SK-N-DZ (cell line): ENCODE results near the gene SPTA1.

Experiments
- DNase-seq: peaks from one replicate; pipeline ENCODE4 v3.0.0-alpha.2; 2015; ENCODE audit warnings: low spot score

Gene SPTA1

DNA sequence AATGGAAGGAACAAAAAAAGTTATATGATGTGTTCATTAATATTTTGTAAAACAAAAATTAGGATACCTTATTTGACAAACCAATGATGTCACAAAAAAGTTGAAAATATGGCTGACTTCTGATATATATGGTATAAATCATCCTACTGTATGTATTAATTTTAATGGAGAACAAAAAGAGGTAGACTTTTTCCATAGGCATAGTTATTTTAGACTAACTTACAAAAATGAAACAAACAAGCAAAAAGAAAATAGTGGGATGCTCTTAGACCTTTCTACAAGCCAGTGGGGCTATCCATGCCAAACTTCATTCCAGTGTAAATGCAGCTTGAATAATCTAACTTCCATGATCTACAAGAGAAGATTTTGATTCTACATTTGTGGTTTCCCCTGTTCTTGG, 522 bp upstream of the SPTA1 start:
- DNase-seq: no peak

DNA sequence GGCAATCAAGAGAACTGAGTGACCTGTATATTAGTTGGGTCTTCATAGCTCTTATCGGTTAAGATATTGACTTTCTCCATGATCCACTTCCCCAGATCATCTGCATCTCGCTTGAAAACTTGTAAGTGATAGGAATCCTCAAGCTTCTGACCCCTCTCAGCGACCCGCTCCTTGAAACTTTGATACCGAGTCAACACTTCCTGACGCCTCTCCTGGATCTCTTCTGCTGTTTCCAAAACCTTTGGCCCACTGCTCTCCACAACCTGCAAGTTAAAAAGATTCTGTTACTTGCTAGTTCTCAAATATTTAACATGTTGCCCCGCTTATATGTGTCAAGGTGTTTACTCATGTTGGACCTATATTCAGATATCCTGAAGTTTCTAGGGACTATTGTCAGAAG, 1.4 kb downstream of the SPTA1 start:
- no peak for DNase-seq

DNA sequence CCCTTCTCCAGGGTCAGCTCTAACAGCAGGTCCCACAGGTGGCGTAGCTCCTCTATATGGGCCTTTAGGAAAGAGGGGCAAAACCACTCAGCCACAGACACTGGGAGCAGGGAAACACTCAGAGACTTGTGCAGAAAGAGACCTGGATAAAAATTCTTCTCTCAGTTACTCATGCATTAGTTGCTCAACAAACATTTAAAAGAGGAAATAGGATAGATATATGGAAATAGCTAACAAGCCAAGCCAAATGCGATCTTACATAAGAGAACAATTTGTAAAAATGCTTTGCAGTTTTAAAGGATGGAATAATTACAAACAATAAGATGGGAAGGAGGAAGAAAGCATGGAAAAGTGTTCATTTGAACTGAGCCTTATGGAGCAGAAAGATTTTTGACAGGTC, 4.9 kb downstream of the SPTA1 start:
- DNase-seq: no peak

DNA sequence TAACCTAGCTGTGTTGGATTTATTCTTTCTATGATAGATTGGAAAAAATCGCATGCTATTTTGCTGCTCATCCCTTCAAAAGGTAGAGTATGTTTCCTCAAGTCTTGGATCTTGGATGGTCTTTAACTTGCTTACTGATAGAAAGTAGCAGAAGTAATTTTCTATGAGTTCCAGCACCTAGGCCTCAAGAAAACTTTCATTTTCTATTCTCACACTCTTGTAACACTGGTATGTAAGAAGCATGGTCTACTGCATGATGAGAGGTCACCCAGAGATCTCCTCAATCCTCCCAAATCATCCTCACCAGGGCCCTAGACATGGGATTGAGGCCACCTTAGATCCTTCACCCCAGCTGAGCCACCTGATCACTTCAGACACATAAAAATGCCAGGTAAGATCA, 7.2 kb downstream of the SPTA1 start:
- no peak for DNase-seq

DNA sequence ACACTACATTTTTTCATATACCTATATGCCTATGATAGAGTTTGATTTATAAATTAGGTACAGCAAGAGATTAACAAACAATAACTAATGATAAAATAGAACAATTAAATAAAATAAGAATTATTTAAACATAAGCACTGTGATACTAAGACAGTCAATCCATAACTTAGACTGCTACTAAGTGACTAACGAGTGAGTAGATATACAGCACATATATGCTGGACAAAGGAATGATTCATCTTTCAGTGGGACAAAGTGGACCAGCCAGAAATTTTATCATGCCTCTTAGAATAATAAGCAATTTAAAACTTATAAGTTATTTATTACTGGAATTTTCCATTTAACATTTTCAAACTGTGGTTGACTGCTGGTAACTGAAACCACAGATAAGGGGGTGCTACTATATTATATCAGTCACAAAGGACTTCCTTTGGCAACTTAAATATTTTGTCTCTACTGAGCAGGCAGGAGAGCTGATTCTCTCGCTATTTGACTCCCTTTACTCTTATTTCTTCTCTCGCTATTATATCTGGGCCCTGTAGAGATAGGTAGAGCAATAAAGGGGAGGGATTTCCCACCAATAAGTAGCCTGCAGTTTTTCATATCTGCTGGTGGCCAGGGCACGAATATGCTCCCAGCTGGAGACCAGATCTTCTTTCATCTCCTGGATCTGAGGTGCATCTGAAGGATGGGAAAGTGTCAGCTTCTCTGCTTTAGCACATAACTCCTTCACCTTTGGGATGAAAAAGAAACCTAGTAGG, 10.8 kb downstream of the SPTA1 start:
- DNase-seq: no peak

DNA sequence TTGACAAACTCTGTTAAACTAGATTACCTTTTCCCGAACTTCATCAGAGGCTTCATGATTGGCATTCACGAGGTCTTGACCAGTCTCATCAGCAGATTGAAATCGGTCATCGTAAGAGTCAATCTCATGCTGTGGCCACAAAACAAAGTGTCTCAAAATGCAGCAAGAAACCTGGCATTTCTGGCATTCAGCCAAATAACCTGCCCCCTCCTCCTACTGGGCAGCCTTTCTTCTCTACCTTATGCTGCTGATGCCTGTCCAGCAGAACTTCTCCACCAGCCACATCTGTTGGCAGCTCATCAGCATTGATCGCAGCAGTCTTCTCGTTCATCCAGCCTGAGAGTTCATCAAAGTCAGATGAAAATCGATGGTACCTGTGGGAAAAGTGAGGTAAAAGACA, 12.2 kb downstream of the SPTA1 start:
- DNase-seq: no peak

DNA sequence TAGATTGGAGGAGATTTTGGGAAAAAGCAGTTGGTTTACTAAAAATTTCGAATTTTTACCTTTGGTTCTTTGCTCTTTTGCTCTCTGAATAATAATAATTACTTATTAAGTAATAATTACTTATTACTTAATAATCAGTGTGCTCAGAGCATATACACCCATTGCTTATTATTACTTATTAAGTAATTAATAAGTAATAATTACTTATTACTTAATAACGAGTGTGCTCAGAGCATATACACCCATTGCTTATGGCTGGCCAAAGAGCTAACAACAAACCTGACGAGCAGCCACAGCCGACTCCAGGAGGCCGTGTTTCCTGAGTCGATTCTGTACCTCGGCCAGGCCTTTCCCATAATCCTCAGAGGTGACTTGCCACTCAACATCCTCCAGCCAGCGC, 20.5 kb downstream of the SPTA1 start:
- DNase-seq: no peak

DNA sequence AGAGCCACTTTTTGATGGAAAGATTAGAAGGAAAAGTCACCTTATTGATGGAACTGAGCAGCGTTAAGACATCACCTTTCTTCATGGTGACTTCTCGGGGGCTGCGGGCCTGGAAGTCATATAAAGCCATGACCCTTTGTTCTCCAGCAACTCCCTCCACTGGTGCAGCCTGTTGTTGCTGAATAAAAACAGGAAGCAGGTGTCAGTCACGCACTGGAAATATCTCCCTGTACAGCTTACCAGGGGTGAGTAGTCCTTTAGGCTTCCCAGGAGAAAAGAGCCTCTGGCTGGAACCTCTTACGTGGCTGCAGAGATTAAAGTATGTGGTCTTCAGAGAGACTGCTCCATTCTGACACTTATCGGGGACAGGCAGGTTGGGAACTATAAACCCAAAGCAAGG, 31.9 kb downstream of the SPTA1 start:
- DNase-seq: no peak

DNA sequence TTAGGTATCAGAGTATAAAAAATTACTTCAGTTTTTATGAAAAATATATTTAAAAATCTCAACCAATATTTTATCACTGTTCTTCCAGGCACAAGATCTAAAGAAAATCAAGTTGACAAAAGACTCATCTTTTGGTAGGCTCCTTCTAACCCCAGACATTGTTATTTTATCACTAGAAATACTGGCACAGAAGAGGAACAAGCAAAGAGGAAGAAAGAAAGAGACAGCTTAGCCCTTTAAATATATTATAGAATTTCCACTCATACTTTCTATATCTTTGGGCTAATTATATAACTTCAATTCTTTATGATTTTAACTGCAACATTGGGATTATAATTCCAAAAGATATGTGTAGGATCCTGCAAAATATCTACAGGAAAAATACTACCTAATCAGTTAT, 32.4 kb downstream of the SPTA1 start:
- no peak for DNase-seq

DNA sequence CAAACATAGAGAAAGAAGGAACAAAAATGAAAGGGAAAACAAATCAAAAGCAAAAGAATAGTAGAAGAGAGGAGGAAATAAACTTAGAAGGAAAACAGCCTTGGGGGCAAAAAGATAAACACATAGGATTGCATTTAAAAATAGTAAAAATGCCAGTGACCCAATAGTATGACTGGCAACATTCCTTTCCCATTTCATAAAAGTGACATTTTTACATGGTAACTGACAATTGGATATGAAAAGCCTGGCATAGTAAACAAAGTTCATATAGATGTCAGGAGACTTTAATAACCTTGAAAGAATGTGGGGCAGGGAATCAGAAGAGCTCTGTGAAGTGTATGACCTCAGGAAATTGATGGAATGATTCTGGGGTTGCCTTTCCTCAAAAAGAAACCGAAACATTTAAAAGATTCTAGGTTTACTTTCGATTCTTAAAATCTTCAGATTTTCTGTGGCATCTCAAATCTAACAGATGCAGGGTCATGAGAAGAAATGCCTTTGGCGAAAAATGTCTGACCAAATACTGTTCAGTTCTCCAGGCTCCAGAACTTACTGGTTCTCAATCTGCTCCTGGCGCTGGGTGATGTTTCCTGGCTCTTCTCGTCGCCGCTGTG, 33.7 kb downstream of the SPTA1 start:
- no peak for DNase-seq

DNA sequence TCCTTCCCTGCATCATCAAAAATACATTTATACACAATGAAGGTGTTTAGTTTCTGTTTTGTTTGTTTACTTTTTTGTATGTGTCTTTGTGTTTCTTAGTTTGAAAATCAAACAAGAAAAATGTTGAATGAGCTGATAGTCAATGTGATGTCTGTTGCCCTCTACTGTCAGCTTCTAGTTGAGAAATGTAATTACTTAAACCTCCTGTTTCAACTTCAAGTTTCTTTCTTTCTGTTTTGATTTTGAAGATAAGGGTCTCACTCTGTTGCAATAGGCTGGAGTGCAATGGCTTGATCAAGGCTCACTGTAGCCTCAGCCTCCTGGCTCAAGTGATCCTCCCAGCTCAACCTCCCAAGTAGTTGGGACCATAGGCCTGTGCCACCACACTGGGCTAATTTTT, 37.5 kb downstream of the SPTA1 start:
- DNase-seq: no peak

DNA sequence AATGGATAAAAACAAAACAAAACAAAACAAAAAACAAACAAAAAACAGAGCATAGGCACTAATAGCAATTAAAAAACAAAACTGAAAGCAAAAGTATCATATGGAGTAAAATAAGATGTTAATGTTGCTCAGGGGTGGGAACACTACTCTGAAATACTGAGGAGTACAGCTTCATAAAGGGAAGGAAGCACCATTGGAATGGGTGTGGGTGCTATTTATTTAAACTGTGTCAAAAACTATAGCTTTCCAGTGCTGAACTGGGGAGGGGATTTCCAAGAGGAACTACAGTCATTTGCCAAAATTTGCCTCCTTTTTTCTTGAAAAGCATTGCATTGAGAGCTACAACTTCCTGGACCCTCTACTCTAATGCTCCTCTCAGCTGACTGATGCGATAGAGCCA, 40.0 kb downstream of the SPTA1 start:
- no peak for DNase-seq

DNA sequence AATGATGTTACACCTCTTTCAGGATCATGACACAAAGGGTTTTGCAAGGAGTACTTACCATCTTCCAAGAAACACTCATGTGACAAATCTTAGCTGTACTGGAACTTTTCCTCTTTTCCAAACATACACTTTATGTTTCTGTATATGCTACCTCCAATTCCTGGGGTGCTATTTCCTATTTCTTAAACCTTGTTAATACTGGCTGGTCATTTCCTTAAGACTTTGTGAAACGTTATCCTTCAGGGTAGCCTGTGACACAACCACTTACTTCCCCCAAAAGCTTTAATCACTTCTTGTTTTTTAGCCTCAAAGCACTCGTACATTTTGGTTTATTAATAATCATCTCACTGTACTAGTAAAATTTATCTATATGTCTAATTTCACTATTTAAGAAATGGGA, 42.1 kb downstream of the SPTA1 start:
- no peak for DNase-seq

DNA sequence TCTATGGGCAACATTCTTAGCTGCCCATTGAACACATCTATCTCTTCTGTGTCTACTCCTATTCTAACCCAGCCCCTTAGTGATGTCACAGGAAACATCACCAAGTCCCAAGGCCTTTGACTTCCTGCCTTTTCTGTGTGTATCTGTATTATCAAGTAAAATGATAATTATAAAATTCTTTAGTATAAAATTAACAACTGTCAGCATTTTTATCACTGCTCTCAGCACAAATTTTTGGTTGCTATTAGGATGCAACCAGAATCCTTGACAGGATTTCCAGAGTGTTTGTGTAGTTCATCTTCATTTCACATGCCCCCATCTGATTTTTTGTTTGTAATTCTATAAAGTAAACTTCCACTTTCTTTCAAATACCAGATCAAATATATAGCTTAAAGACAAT, 47.6 kb downstream of the SPTA1 start:
- DNase-seq: no peak

DNA sequence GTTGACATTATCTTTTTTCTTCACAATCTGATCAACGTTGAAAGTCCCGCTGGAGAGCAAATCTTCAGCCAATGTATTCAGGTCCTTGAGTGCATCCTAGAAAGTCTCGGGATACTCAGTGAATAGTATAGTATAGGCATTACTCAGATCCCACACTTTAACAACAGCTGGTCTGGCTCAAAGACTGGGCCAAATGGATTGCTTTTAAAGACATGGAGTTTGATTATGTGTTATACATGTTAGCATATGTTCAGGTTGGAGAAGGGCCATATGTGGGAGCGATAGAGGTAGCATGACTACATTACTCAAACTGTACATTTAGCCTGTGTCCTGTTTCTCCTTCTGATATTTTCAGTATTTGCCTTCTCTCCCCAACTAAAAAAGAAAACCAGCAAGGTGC, 48.4 kb downstream of the SPTA1 start:
- DNase-seq: no peak

DNA sequence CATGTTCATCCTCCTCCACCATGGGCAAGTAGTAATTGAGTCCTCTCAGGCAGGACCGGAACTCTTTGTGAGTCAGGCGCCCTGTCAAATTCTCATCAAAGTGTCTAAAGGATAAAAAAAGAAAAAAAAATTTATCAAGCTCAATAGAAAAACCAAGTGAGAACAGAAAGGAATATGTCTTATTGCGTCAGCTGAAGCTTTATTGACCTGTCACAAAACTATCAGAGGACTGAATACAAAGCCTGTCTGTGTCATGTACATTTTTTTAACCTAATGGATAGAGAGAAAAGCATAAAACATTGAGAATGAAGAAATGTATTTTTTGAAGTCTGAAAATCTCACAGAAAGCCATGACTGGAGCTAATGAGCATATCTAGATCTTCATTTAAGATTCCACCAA, 72.8 kb downstream of the SPTA1 start:
- no peak for DNase-seq

DNA sequence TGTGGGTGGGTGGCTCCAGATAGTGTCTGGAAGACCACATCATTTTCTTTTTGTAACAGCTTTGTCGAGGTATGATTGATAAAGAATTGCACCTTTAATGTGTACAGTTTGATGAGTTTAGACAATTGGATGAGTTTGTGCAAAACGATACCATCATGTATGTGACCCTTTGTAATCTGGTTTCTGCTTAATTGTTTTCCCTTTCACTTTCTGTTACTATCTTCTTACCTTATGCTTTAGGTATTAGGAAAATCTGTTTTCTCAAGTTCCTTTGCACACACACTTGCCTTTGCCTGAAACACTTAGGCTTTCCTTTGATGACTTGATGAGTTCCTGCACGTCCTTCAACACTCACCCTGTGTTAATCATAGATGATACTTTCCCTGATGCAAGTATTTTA, 74.6 kb downstream of the SPTA1 start:
- no peak for DNase-seq

DNA sequence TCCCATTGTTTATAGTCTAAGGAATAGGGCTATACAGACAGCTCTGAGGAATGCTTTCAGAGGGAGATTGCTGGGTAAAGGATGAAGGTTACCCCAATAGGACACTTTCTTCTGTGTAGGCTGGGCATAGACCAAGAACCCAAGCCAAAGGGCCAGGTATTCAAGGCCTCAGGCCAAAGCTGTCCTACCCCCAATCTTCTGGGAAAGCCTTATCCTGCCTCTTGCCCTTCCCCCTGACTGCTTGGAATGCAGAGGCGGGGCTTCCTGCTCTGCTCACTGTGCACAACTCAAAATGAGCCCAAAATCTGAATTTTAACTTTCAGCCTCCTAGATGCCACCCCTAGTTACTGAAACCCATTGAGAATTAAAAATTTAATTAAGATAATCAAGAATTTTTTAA, 79.2 kb downstream of the SPTA1 start:
- no peak for DNase-seq

DNA sequence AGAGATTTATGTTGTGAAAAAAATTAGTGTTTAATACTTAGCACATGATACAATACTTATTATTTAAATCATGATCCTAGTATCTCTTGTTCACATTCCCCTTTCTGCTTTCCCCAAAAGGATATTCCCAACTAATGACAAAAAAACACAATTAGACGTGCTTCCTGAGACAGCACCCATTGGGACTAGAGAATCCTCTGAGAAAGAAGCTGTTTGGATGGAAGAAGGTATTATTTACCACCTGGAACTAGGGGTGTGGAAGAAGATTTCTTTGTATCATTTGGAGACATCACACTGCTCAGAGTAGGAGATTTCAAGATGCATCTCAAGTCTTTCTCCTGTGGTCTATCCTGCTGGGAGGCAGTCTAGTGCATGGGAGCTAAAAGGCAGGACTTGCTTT, 81.5 kb downstream of the SPTA1 start, which contains the start of gene OR10Z1:
Gene OR10Z1, plus strand, starts transcription at position 301 of the 400 bp plus-strand sequence. CDS start 1,171 bp downstream, outside the sequence.
- no peak for DNase-seq

DNA sequence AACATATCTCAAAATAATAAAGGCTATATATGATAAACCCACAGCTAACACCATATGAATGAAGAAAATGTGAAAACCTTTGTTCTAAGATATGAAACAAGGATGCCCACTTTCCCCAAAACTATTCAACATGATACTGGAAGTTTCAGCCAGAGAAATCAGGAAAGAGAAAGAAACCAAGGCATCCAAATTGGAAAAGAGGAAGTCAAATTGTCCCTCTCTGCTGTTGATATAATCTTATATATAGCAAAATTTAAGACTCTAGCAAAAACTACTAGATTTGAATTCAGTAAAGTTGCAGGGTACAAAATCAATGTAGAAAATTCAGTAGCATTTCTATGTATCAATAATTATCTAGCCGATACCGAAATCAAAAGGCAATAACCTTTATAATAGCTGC, 85.8 kb downstream of the SPTA1 start:
- DNase-seq: no peak

DNA sequence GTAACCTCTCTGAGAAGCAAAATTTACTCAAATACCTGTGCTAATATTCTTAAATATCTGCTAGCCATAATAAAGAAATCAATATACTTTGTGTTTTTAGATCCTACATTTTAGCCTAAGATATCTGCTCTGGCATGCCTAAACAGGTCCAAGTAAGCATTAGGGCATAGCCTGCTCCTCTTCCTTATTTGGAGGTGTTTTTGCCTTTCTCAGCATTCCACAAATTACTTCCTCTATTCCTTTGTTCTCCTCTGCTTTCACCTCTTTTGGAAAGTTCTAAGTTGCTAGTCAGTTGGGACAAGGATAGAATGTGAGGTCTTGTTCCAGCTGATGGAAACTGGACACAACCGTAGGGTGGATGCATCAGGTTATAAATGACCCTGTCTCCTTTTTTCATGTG, 99.6 kb downstream of the SPTA1 start:
- DNase-seq: no peak

DNA sequence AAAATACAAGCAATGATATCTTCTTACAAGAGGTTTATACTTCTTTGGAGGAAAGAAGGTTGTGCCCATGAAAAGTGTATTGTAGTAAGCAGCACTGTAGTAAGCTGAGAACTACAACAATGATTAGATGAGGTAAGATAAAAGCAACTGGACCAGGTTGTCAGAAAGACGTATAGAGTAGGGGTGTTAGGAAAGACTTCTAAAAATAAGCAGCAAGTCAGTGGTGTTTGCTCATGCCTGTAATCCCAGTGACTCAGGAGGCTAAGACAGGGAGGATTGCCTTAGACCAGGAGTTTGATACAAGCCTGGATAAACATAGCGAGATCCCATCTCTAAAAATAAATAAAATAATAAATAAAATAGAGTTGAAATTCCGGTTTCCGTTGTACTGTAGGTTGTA, 102.6 kb downstream of the SPTA1 start:
- DNase-seq: no peak

DNA sequence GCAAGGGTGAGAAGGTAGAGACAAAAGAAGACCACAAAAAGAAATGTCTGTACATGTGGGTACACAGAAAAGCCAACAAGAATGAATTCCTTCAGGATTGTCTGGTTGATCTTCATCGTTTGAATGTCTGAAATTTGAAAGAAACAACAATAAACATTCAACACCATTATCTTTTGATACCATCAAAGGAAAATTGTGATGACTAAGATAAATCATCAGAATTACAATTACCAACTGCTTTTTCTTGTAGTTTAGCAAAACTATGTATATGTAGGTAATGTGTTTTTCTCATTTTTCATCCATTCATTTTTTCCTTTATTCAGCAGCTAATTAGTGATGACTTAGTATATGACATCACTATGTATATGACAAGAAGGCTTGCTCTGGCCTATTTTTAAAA, 106.8 kb downstream of the SPTA1 start, which contains the start of gene OR10X1:
Gene OR10X1, minus strand, starts transcription at position 167 of the 400 bp plus-strand sequence. Its CDS starts 0 bp downstream, at position 167.
- no peak for DNase-seq
